ENCODE results near the gene EPN2. TPM values are rescaled to one million over a fixed set of nuclear protein-coding genes. Genes with fewer than 3 reads are reported as not detected.

The EPN2 gene
- total RNA-seq, 3 donors from 2014 or later (not counting 1 experiment from before 2014, with no cell fraction given) = 2.0 to 13.8 (median 4.9) TPM

- Histone ChIP-seq H3K4me3 (ENCODE audit: low read length) (no peak overlapping the region), H3K9me3 (ENCODE audit: control insufficient read depth, insufficient read depth, low read length) (no peaks in the 10 kb centered on the region), H3K27ac (ENCODE audit: low read length) (no peak overlapping the region), H3K4me1 (ENCODE audit: control insufficient read depth, insufficient read depth, low read length) (no peaks in the 10 kb centered on the region), H3K27me3 (ENCODE audit: control insufficient read depth, insufficient read depth, low read length) (no peaks in the 10 kb centered on the region), H3K36me3 (ENCODE audit: control insufficient read depth, insufficient read depth, low read length) (no peaks in the 10 kb centered on the region)
- WGBS (ENCODE audit: insufficient coverage) = 91% methylated on average over 4 of the region's 4 CpGs
- no peak for TF ChIP-seq CTCF (IDR thresholded peaks at IDR 0.05)
- ATAC-seq (no peak), DNase-seq (no peak)
- Mint-ChIP-seq H3K36me3 (no peaks in the 10 kb centered on the region), H3K9me3 (no peaks in the 10 kb centered on the region), H3K4me3 (no peak overlapping the region), H3K27me3 (ENCODE audit: low read depth in 2 of 2) (peaks cover 39 to 51% of the 10 kb centered on the region in 2 donors), H3K27ac (no peak overlapping the region), H3K4me1 (no peaks in the 10 kb centered on the region)
- intact Hi-C loops (cut with micrococcal nuclease) = no loop called here
Observed at GRCh38 chr17:19263641-19264051, 26.5 kb downstream of the EPN2 start.

DNA sequence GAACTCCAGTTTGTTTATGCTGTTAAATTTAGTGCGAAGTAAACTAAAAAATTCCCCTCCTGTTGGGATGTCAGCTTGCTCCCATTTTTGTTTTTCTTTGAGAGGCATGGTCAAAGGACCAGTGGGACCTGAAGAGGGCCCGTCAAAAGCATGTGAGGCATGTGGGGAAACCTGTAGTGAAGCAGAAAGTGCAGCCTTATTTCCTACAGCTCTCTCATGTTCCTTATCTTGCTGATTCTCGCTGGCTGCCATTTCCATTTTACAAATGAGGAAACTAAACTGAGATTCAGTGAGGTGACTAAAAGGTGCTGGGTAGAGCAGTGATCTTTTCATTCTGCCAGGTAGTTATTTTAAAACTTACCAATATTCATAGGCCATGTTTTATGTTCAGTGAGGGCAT is 27.1 kb downstream of the EPN2 start:
- H3K4me3 ChIP-seq (ENCODE audit: low read length) = no peak overlapping the region
- H3K27me3 ChIP-seq (ENCODE audit: control insufficient read depth, insufficient read depth, low read length) = no peaks in the 10 kb centered on the region
- H3K4me3 Mint-ChIP-seq = no peak overlapping the region
- 75% methylated on average over 2 of the region's 3 CpGs for WGBS (ENCODE audit: insufficient coverage)
- ATAC-seq (no peak), DNase-seq (no peak)
- no peak overlapping the region for H3K27ac Mint-ChIP-seq
- H3K27me3 Mint-ChIP-seq (ENCODE audit: low read depth in 2 of 2) = peaks cover 40 to 54% of the 10 kb centered on the region in 2 donors
- intact Hi-C loops (cut with micrococcal nuclease) = no loop called here
- no peak overlapping the region for H3K27ac ChIP-seq (ENCODE audit: low read length)
- no peak for TF ChIP-seq CTCF (IDR thresholded peaks at IDR 0.05)
- H3K9me3 Mint-ChIP-seq = no peaks in the 10 kb centered on the region
- no peaks in the 10 kb centered on the region for H3K4me1 ChIP-seq (ENCODE audit: control insufficient read depth, insufficient read depth, low read length)
- H3K9me3 ChIP-seq (ENCODE audit: control insufficient read depth, insufficient read depth, low read length) = no peaks in the 10 kb centered on the region
- H3K4me1 Mint-ChIP-seq = no peaks in the 10 kb centered on the region
- H3K36me3 ChIP-seq (ENCODE audit: control insufficient read depth, insufficient read depth, low read length) = no peaks in the 10 kb centered on the region
- no peaks in the 10 kb centered on the region for H3K36me3 Mint-ChIP-seq

DNA sequence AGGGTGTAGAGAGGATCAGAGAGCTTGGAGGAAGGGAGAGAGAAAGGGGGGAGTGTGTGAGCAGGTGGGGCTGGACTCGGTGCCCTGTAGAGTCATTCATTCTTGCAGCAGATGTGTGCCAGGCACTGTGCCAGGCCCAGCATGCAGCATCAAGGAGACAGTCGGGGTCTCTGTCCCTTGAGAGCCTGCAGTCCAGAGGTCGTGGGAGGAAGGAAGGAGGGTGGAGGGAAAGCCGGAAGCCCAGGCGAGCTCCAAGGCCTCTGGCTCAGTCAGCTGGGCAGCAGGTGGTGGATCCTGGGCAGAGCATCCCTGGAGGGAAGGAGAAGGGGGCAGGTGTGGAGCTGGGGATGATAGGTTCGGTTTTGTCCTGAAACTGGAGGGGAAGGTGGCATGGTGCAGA is 27.5 kb downstream of the EPN2 start:
- Mint-ChIP-seq H3K4me1 (no peaks in the 10 kb centered on the region), H3K9me3 (no peaks in the 10 kb centered on the region), H3K4me3 (no peak overlapping the region), H3K27me3 (ENCODE audit: low read depth in 2 of 2) (peaks cover 38 to 51% of the 10 kb centered on the region in 2 donors), H3K27ac (no peak overlapping the region), H3K36me3 (no peaks in the 10 kb centered on the region)
- TF ChIP-seq CTCF (IDR thresholded peaks at IDR 0.05) = no peak
- no peak for ATAC-seq
- no peaks in the 10 kb centered on the region for H3K4me1 ChIP-seq (ENCODE audit: control insufficient read depth, insufficient read depth, low read length)
- H3K27me3 ChIP-seq (ENCODE audit: control insufficient read depth, insufficient read depth, low read length) = no peaks in the 10 kb centered on the region
- no peaks in the 10 kb centered on the region for H3K9me3 ChIP-seq (ENCODE audit: control insufficient read depth, insufficient read depth, low read length)
- WGBS (ENCODE audit: insufficient coverage) = 75% methylated on average over 6 of the region's 6 CpGs
- no peak overlapping the region for H3K4me3 ChIP-seq (ENCODE audit: low read length)
- no peak for DNase-seq
- intact Hi-C loops (cut with micrococcal nuclease) = no loop called here
- H3K36me3 ChIP-seq (ENCODE audit: control insufficient read depth, insufficient read depth, low read length) = no peaks in the 10 kb centered on the region
- no peak overlapping the region for H3K27ac ChIP-seq (ENCODE audit: low read length)

GRCh38 chr17:19265755-19266154 is 28.6 kb downstream of the EPN2 start:
- no peaks in the 10 kb centered on the region for H3K4me1 Mint-ChIP-seq
- H3K4me3 Mint-ChIP-seq = no peak overlapping the region
- intact Hi-C loops (cut with micrococcal nuclease) = no loop called here

More at GRCh38 chr17:19265755-19266154, 28.6 kb downstream of the EPN2 start:
- peaks cover 29 to 42% of the 10 kb centered on the region in 2 donors for H3K27me3 Mint-ChIP-seq (ENCODE audit: low read depth in 2 of 2)
- no peaks in the 10 kb centered on the region for H3K9me3 Mint-ChIP-seq
- H3K9me3 ChIP-seq (ENCODE audit: control insufficient read depth, insufficient read depth, low read length) = no peaks in the 10 kb centered on the region
- H3K4me3 ChIP-seq (ENCODE audit: low read length) = no peak overlapping the region
- DNase-seq (no peak), ATAC-seq (no peak)
- WGBS (ENCODE audit: insufficient coverage) = 88% methylated on average over 6 of the region's 6 CpGs
- H3K36me3 Mint-ChIP-seq = no peaks in the 10 kb centered on the region
- H3K36me3 ChIP-seq (ENCODE audit: control insufficient read depth, insufficient read depth, low read length) = no peaks in the 10 kb centered on the region
- H3K27ac Mint-ChIP-seq = no peak overlapping the region
- TF ChIP-seq CTCF (IDR thresholded peaks at IDR 0.05) = no peak
- no peak overlapping the region for H3K27ac ChIP-seq (ENCODE audit: low read length)
- no peaks in the 10 kb centered on the region for H3K27me3 ChIP-seq (ENCODE audit: control insufficient read depth, insufficient read depth, low read length)
- no peaks in the 10 kb centered on the region for H3K4me1 ChIP-seq (ENCODE audit: control insufficient read depth, insufficient read depth, low read length)

Data from natural killer cell (primary cell).